C4-2B (cell line): ENCODE results near the gene RPL13A.

ENCODE experiments used
- CTCF ChIP-seq: fragments of 450-650 bp; conservative IDR thresholded peaks from 2 replicates; pipeline ENCODE4 v1.5.1; 2017; ENCODE audit warnings: mild to moderate bottlenecking
- ZFX ChIP-seq: fragments of 450-650 bp; IDR thresholded peaks from 2 replicates; pipeline ENCODE4 v1.6.1; 2017

- TF ChIP-seq CTCF (no peak), ZFX (no peak)
Measured at GRCh38 chr19:49512970-49513745, 25.8 kb downstream of the RPL13A start.
